Nephron (organoid): Measurements from ENCODE around the gene CAMTA1.
"Not testable (repeated sequence)": the region's sequence is repeated elsewhere in the genome, so short reads cannot be mapped to it uniquely, and the experiment has no call there.

Source experiments
- H3K27ac Mint-ChIP-seq, 3 experiments: 2 replicates each; pipeline ENCODE4 v1.8.0; 2020; ENCODE audit warnings: mixed read lengths in 3 of 3, mild to moderate bottlenecking in 2 of 3, moderate library complexity in 1 of 3
- H3K27me3 Mint-ChIP-seq: 2 replicates; pipeline ENCODE4 v1.8.0; 2021; ENCODE audit warnings: low read depth, mild to moderate bottlenecking, moderate library complexity, mixed read lengths
- H3K36me3 Mint-ChIP-seq: 2 replicates; pipeline ENCODE4 v1.8.0; 2020; ENCODE audit warnings: low read depth, mixed read lengths
- H3K4me1 Mint-ChIP-seq: 2 replicates; pipeline ENCODE4 v1.8.0; 2020; ENCODE audit warnings: mixed read lengths
- H3K4me3 Mint-ChIP-seq, 3 experiments: 2 replicates each; pipeline ENCODE4 v1.8.0; 2020; ENCODE audit warnings: mild to moderate bottlenecking in 3 of 3, mixed read lengths in 3 of 3, moderate library complexity in 2 of 3
- H3K9me3 Mint-ChIP-seq: 2 replicates; pipeline ENCODE4 v1.8.0; 2020; ENCODE audit warnings: mixed read lengths
- CTCF ChIP-seq, 3 experiments: fragments of 200-600 bp; sonication (generic); IDR thresholded peaks; one replicate each; pipeline ENCODE4 v1.5.0; 2021; ENCODE audit warnings: antibody characterized with exemption in 3 of 3; ENCODE audit not compliant: unreplicated experiment in 3 of 3

Gene CAMTA1

GRCh38 chr1:7707527-7707926 is 922.3 kb downstream of the CAMTA1 start:
- no peaks in the 10 kb centered on the region for H3K9me3 Mint-ChIP-seq
- H3K27ac Mint-ChIP-seq, result no peak overlapping the region
- peaks cover 12% of the 10 kb centered on the region for H3K4me1 Mint-ChIP-seq
- no peak overlapping the region for H3K4me3 Mint-ChIP-seq
- peaks cover 62% of the 10 kb centered on the region for H3K27me3 Mint-ChIP-seq
- no peak for TF ChIP-seq CTCF (IDR thresholded peaks at IDR 0.05; ENCODE audit: unreplicated experiment in 3 of 3)
- no peaks in the 10 kb centered on the region for H3K36me3 Mint-ChIP-seq

GRCh38 chr1:7708065-7708464 is 922.8 kb downstream of the CAMTA1 start:
- not testable (repeated sequence) for H3K4me3 Mint-ChIP-seq, H3K9me3 Mint-ChIP-seq, H3K27ac Mint-ChIP-seq, H3K4me1 Mint-ChIP-seq, H3K36me3 Mint-ChIP-seq
- H3K27me3 Mint-ChIP-seq, result peaks cover 56% of the 10 kb centered on the region

- Mint-ChIP-seq H3K27me3 (peaks cover 43% of the 10 kb centered on the region), H3K9me3 (no peaks in the 10 kb centered on the region), H3K27ac (no peak overlapping the region), H3K4me3 (no peak overlapping the region), H3K36me3 (no peaks in the 10 kb centered on the region), H3K4me1 (peaks cover 4% of the 10 kb centered on the region)
- no peak for TF ChIP-seq CTCF (IDR thresholded peaks at IDR 0.05; ENCODE audit: unreplicated experiment in 3 of 3)
These were observed 925.6 kb downstream of the CAMTA1 start for GRCh38 chr1:7710859-7711258.

- Mint-ChIP-seq H3K4me3 (no peak overlapping the region), H3K36me3 (no peaks in the 10 kb centered on the region), H3K27me3 (peaks cover 29% of the 10 kb centered on the region), H3K9me3 (no peaks in the 10 kb centered on the region), H3K27ac (no peak overlapping the region), H3K4me1 (no peaks in the 10 kb centered on the region)
- TF ChIP-seq CTCF (IDR thresholded peaks at IDR 0.05; ENCODE audit: unreplicated experiment in 3 of 3), result no peak
These were observed 927.6 kb downstream of the CAMTA1 start for GRCh38 chr1:7712731-7713323.

GRCh38 chr1:7716506-7716905 is 931.3 kb downstream of the CAMTA1 start:
- Mint-ChIP-seq H3K36me3 (no peaks in the 10 kb centered on the region), H3K27me3 (peaks cover 20% of the 10 kb centered on the region), H3K27ac (no peak overlapping the region), H3K4me3 (no peak overlapping the region), H3K4me1 (peaks cover 11% of the 10 kb centered on the region), H3K9me3 (no peaks in the 10 kb centered on the region)
- no peak for TF ChIP-seq CTCF (IDR thresholded peaks at IDR 0.05; ENCODE audit: unreplicated experiment in 3 of 3)

GRCh38 chr1:7717748-7718368 is 932.6 kb downstream of the CAMTA1 start:
- Mint-ChIP-seq H3K27ac (no peak overlapping the region), H3K4me3 (no peak overlapping the region), H3K4me1 (peaks cover 17% of the 10 kb centered on the region), H3K9me3 (no peaks in the 10 kb centered on the region), H3K27me3 (peaks cover 23% of the 10 kb centered on the region), H3K36me3 (no peaks in the 10 kb centered on the region)
- TF ChIP-seq CTCF (IDR thresholded peaks at IDR 0.05; ENCODE audit: unreplicated experiment in 3 of 3), result no peak
